HG02884 (cell line): ENCODE results near the gene CDK19.
A peak's percentile ranks its signal among the peaks of the same experiment; 100 is the strongest.
"Not testable (repeated sequence)": the region's sequence is repeated elsewhere in the genome, so short reads cannot be mapped to it uniquely, and the experiment has no call there.

Source experiments
- ATAC-seq: cut with Tn5 transposase; IDR thresholded peaks from one replicate; pipeline ENCODE4 v1.9.1; 2021; ENCODE audit warnings: mild to moderate bottlenecking, moderate library complexity; ENCODE audit not compliant: unreplicated experiment

The CDK19 gene

DNA sequence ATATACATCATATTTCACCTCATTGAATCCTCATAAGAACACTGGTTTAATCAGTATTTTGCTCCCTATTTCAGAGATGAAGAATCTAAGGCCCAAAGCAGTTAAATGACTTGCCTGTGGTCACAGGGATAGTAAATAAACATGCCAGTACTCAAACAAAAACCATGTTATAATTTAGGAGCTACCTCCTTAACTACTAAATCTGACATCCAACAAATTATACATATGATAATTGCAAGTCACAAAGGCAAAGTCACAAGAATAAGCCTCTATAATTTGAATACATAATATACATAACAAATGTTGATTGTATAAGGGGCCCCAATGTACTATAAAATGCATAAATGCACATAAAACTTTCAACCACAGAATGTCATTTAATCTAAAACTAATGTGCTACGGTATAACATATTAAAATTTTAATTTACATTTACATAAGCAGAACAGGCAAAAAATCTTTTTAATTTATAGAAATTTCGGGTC lies 181.5 kb downstream of the CDK19 start:
- no peak for ATAC-seq

DNA sequence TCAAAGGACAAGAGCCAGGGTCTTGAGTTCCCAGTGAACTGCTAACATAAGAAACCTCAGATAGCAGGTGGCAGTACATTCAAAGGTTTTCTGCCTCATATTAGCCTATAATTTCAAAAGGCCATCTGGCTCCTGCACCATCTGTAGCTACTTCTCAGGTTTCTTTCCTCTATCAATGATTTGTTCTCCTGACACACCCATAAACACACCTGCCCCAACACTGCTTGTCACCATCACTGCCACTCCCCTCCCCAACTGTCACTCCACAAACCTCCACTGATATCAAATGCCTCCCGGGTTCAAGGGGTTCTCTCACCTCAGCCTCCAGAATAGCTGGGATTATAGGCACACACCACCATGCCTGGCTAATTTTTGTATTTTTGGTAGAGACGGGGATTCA lies 186.1 kb downstream of the CDK19 start:
- ATAC-seq = no peak

DNA sequence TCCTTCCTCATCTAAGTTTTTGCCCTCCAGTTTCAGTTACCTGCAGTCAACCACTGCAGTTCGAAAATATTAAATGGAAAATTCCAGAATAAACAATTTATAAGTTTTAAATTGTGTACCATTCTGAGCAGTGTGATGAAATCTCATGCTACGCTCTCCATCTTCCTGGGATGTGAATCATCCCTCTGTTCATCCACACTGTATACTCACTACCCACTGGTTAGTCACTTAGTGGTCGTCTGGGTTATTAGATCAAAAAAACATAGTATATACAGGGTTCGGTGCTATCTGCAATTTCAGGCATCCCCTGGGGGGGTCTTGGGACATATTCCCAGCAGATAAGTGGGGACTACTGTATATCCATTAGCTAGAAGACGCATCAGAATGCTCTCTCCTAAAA lies 186.9 kb downstream of the CDK19 start:
- no peak for ATAC-seq

DNA sequence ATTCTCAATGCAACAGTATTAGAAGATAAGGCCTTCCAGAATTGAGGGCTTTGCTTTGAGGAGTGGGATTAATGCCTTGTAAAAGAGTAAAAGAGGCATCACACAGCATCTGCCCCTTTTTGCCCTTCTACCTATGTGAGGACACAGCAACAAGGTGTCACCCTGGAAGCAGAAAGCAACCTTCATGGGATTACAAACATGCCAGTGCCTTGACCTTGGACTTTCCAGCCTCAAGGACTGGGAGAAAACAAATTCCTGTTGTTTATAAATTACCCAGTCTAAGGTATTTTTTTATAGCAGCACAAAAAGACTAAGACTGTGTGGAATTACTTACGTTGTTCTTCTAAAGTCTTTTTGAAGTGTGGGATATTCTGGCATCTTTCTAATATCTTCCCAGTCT lies 188.8 kb downstream of the CDK19 start:
- ATAC-seq = no peak

DNA sequence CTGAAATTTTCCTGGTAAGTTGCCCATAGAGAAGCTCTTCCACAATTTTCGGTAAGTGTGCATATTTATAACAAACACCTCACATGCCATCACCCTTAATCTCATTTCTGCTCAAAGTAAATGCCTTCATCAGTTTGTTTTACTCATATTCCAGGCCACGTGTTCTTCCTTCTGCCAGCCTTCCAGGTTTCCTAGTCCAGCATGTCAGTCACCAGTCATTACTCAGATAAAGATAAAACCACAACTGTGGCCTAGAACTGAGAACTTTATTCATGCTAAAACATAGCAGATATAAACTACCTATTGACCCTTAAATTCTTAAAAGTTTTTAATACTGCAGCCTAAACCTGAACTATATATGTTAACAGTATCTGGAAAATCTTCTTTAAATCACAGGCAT lies 189.4 kb downstream of the CDK19 start:
- no peak for ATAC-seq

DNA sequence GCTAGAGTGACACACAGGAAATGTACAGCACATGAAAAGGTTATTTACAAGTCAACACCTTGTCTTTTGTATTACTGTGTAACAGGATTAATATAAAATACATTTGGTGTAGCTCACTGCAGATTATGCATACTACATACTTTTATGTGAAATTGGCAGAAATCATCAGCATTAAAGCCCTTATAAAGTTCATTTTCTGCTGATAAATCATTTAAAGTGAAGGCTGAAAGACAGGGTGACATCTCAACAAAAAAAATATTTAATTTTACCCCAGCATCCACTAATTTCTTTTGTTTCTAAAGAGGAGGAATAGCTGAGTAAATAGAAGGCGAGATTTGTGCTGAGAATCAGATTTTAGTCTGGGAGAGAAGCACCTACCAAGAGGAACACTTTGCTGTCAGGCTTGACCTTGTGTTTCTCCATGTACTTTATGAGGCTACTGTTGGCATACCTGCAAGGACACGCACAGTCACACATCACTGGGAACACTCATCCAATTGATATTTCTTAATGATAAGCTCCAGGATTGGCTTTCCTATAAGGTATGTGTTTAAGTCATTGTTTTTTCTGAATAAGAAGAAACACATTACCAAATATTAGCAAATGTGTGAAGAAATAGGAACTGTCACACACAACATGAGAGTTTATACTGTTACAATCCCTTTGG lies 192.2 kb downstream of the CDK19 start:
- no peak for ATAC-seq

DNA sequence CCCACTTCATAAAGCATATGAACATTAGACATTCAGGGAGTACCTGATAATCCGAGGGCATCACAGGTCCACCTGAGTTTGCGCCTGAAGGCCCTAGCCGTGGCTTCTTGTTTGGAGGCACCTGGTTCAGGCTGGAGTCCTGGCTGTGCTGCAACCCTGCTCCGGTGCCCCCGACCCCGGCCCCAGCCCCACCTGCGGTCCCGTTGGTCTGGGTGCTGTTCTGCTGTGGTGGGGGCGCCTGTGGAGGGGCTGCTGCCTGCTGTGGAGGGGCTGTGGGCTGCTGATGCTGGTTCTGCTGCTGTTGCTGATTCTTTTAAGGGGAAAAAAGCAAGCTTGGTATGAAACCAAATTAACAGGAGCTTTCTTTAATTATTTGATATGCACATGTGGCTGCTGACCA lies 194.2 kb downstream of the CDK19 start:
- no peak for ATAC-seq

DNA sequence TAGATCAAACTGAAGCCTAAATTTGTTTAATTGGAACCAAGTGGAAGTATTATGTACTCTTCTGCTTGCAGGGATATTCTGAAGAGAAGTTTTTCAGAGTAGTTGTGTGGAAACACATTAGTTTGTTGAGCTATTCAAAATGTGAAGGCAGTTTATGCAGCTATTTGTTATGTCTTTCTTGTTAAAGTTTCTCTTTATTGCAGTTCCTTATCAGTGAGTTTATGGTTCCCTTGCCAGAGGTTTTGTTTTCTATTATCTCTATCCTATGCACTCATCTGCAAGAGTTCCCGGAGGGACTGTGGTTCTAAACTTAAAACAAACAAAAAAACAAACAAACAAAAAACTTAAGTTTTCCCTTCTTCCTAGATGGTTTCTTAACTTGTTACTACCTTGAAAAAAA lies 195.2 kb downstream of the CDK19 start:
- no peak for ATAC-seq

DNA sequence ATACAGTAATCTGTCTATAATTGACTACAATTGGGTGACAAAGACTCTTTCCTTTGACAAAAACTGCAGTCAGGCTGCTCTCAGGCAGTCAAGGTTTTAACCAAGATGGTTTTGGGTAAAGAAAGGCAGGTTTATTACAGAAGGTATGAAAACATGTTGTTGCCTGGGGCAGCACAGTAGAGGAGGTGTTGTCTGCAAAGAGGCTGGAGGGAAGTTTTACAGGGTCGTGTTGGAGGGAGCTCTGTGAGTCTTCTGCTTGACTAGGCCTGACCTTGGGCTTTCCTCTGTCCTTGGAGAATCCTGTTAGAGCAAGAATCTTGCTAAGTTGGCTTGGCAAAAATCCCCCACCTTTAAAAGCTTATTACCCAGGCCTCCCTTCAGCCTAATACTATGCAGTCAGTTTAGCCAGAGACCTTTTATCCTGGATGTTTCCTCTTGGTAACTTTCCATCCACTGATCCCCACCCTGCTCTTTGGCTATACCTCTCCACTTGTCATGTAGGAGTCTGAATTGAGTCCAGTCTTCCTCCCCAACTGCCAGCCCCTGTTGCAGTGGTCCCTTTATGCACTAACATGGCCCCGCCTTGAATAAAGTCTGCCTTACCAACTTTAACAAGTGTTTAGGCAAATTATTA lies 195.9 kb downstream of the CDK19 start:
- no peak for ATAC-seq

DNA sequence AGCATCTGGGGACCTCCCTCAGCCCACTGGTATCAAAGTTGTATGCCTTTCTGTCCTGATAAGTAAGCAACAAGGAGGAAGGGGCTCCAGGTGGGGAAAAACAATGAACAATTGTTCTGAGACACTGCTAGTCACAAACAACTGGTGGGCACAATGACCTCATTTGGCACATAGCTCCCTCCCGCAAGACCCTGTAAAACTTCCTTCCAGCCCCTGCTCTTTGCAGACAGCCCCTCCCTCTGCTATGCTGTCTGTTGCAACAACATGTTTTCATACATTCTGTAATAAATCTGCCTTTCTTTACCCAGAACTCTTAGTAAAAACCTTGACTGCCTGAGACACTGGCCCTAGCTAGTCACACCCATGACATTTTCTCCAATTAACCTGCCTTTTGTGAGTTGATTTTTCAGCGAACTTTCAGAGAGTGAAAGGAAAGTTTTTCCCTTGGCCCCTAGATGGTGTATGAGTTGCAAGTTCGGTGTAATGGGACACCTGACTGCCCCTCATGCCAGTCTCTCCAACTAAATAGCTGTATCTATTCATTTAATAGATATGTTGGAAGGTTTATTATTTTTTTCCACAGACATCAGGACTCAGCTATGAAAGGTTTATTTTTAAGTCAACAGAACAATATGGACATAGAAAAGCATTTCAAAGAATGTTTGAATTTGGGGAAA lies 196.5 kb downstream of the CDK19 start:
- ATAC-seq = no peak

DNA sequence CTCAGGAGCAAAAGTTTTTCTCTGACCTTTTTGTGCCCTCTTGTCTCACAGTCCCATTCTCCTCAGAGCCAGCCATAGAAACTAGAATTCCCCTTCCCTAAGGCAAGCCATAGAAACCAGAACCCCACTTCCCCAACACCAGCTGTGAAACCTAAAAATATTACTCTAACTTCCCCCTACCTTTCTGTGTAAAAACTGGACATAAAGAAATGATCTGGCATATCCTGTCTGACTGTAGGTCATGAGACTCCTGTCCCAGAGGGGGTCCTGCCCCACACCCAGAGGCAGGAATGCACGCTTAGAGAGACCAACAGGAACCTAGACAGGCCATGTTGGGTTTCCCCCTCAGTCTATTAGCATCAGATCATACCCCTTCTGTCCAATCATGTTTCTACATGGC lies 198.2 kb downstream of the CDK19 start:
- ATAC-seq = peak; percentile 83

DNA sequence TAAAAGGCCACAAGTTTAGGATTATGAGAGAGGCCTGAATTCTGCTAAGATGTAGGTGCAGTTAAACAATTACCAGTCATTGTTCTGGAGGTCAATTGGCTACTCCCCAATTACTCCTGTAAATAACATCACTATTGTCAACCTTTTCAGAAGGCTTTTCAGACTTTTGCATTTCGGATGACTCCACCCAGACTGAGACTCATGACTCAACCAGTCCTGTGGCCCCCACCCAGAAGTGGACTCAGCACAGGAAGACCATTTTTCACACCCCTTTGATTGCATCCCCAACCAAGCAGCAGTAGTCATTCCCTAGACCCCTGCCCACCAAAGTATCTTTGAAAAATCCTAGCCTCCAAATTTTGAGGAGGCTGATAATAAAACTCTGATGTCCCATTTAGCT lies 199.5 kb downstream of the CDK19 start:
- ATAC-seq = no peak

DNA sequence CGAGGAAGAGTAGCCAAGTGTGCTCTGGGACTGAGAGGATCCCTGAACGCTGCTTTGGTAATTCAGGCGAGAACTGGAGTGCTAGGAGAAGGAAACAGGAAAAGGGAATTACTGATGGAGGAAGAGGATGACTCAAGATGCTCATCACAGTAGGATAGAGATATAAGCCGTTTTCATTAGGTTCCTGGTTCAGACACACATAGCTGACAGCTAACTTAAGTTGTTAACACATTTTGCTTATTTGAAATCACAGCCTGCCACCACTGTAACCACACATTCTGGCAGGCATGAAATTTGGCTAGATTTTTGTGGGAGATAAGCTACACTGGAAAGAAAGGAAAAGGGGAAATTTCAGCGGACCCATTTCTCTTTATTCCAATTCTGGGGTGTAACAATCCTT lies 200.7 kb downstream of the CDK19 start:
- no peak for ATAC-seq

DNA sequence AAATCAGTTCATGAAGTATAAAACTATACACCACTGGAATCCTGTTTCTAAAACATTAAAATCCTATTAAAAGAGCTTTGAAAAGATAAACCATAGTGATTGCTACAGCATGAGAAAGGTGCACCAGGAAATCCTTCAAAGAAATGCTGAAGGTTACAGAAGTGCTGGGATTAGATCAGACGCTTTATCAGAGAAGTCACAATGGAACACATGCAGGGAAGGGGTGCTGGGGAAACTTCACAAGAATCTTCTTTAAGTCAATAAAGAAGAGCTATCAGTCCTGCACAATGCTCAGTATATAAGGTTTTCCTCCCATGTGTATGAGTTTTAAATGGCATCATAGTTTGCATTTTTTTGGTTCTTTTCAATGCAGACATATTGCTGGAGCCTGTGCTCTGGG lies 201.2 kb downstream of the CDK19 start:
- no peak for ATAC-seq

DNA sequence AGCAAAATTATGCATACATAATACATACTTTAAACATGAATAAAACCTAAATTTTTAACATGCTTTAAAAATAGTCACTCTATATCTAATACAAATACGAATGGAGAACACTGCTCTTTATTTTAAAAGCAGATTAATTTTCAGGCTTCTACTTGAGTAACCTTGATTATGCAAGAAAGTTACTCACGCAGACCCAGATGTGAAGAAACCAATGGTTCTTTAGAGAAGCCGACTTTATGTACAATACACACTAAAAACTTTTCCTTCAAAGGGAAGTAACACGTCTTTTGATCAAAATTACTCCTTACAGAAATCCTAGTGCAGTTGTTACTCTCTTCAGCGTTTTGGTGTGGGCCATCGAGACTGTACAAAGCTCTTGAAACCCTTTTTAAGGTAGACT lies 201.9 kb downstream of the CDK19 start:
- ATAC-seq = no peak

DNA sequence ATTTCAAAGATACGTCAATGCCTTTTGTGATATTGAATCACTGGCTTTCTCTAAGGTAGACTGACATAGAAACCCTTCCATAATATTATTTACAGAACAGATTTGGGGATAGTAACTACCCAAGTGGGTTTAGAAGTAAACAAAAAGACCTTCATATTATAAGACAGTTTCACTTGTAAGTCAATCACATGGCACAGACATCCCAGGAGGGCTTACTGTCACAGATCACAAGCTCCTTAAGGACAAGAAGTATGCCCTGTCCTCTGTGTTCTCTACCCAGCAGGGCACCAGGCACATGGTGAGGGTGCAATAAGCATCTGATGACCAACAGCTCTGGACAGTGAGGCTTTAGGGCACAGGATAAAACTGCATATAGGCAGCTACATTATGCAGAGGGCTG lies 203.0 kb downstream of the CDK19 start:
- no peak for ATAC-seq

DNA sequence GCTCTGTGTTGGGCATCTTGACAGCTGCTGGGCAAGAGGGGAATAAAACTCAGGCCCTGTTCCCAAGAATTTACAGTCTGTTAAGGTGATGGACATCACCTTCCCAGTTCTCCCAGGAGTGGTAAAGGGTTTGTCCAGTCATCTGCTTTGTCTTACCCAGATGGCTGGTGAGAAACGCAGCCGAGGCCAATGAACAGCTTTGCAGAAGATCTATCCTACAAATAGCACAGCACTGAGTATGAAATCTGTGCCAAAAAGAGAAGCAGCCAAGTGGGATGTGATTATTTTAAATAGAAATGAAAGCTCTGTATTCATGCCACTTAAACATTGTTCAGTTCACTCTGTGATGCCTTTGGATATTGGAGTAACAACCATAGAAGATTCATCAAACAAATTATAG lies 206.2 kb downstream of the CDK19 start:
- ATAC-seq = no peak

DNA sequence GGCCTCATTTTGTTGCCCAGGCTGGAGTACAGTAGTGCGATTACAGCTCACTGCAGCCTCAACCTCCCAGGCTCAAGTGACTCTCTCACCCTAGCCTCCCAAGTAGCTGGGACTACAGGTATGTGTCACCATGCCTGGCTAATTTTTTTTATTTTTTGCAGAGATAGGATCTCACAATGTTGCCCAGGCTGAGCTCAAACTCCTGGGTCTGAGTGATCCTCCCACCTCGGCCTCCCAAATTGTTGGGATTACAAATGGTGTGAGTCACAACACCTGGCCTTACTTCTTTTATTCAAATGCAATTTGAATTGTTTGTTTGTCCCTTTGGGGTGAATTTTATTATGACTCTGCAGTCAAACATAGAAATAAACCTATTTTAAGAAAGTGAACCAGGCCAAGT lies 207.1 kb downstream of the CDK19 start:
- ATAC-seq = no peak

DNA sequence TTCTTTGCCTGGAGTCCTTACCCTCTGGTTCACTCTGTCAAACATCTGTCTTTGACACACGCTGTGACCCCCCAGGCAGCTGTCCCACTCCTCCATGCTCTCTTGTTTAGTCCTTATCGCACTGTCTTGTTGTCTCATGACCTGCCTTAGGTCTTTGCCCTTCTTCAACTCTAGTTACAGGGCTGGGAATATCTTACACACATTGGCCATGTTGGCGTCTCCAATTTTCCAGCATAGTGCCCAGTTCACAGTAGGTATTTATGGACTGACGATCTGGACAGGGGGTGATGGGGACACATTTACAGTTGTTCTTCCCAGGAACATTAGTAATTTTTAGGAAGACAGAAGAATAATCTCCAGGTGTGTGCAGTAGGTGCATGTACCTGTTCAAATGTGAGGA lies 209.1 kb downstream of the CDK19 start:
- no peak for ATAC-seq

DNA sequence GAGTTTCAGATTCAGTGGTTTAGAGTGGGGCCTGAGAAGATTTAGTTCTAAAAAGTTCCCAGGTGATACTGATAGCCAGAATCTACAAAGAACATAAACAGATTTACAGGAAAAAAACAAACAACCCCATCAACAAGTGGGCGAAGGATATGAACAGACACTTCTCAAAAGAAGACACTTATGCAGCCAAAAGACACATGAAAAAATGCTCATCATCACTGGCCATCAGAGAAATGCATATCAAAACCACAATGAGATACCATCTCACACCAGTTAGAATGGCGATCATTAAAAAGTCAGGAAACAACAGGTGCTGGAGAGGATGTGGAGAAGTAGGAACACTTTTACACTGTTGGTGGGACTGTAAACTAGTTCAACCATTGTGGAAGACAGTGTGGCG lies 214.6 kb downstream of the CDK19 start:
- not testable (repeated sequence) for ATAC-seq

DNA sequence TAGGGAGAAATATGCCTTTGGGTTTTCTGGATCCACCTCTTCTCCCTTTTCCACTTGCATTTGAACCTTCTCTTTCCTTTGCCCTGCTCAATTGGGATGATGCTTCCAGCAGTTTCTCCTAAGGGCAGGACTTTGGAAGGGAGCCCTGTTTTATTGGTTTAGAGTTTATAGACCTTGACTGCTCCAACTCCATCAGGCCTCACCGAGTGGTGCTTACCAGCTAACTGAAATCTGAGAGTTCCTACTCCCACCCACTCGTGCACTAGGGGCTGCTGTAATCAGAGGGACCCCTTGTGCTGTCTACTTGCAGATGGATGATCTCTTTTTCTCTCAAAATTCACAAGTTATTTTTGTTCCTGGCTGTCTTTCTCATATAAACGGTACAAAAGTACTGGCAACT lies 217.5 kb downstream of the CDK19 start:
- no peak for ATAC-seq

DNA sequence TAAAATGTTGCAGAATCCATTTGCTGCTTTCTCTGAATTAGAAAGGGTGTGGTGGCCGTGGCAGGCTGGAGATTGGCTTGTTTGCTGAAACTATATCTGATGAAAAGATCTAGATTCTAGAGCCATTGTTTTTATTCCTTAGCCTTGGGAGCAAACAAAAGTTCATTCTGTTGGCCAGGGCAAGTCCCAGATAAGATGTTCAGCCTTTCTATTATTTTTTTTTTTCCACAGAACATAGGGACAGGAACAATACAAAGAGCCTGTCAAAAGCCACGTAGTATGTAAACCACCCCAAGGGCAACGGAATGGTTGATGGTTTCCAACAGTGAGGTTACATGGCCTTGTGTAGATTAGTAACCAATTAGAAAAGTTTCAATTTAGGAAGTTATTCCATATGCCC lies 218.9 kb downstream of the CDK19 start:
- ATAC-seq = no peak
